ENCODE data around the gene SHISAL1.

GRCh38 chr22:44337678-44338004, 24.9 kb upstream of the SHISAL1 start:
- TF ChIP-seq POLR2AphosphoS5 (IDR thresholded peaks at IDR 0.05) = no peak
- TF ChIP-seq POLR2A (IDR thresholded peaks at IDR 0.05) = no peak
- TF ChIP-seq CTCF (IDR thresholded peaks at IDR 0.05) = no peak
- no peak for TF ChIP-seq EP300 (IDR thresholded peaks at IDR 0.05)
